Suprapubic skin (tissue), 4 donors: Measurements from ENCODE around the gene C16orf89. TPM values are rescaled to one million over a fixed set of nuclear protein-coding genes. Genes with fewer than 3 reads are reported as not detected.

Source experiments
- DNase-seq, 2 donors: peaks; one replicate each; pipeline ENCODE4 v3.0.0-alpha.2; 2019; ENCODE audit warnings: low spot score in 2 of 2
- H3K27ac ChIP-seq: fragments of 200-600 bp; sonication (generic); one replicate; pipeline ENCODE4 v1.5.1; 2019
- H3K27me3 ChIP-seq: fragments of 200-600 bp; sonication (generic); one replicate; pipeline ENCODE4 v1.5.1; 2019
- H3K36me3 ChIP-seq: fragments of 200-600 bp; sonication (generic); one replicate; pipeline ENCODE4 v1.5.1; 2019
- H3K4me1 ChIP-seq: fragments of 200-600 bp; sonication (generic); one replicate; pipeline ENCODE4 v1.5.1; 2019
- H3K4me3 ChIP-seq: fragments of 200-600 bp; sonication (generic); one replicate; pipeline ENCODE4 v1.5.1; 2019; ENCODE audit warnings: mild to moderate bottlenecking
- H3K9me3 ChIP-seq: fragments of 200-600 bp; sonication (generic); one replicate; pipeline ENCODE4 v1.5.1; 2019
- CTCF ChIP-seq, 2 donors: fragments of 200-600 bp in 1 of 2; fragments of 450-650 bp in 1 of 2; sonication (generic) in 1 of 2; IDR thresholded peaks; one replicate each; pipeline ENCODE4 v1.5.1; 2016 to 2019; ENCODE audit warnings: antibody characterized with exemption in 2 of 2, mild to moderate bottlenecking in 1 of 2, moderate library complexity in 1 of 2
- EP300 ChIP-seq: sonication (generic); formaldehyde crosslinking; IDR thresholded peaks from one replicate; pipeline ENCODE4 v1.6.1; 2017; ENCODE audit warnings: antibody characterized with exemption
- POLR2A ChIP-seq, 2 donors: fragments of 450-650 bp; IDR thresholded peaks; one replicate each; pipeline ENCODE4 v1.6.1; 2017; ENCODE audit warnings: antibody characterized with exemption in 2 of 2, mild to moderate bottlenecking in 2 of 2, moderate library complexity in 2 of 2
- POLR2AphosphoS5 ChIP-seq, 3 donors: sonication (generic); formaldehyde crosslinking; IDR thresholded peaks; one replicate each; pipeline ENCODE4 v1.6.1; 2017; ENCODE audit warnings: antibody characterized with exemption in 3 of 3
- WGBS: methylation state at CpG from one replicate; pipeline ENCODE4 v1.1.5; 2018; 5-methylcytosine and 5-hydroxymethylcytosine counted together
- total RNA-seq, 4 donors: library from RNA; depleted of rRNA; stranded (reverse); fragments of >200 nt; gene quantifications; one replicate each; pipeline ENCODE4 v1.1.0, GENCODE V29; 2016

Gene C16orf89
- total RNA-seq, 4 donors from 2014 or later = 1.6 TPM; not detected in 3

DNA sequence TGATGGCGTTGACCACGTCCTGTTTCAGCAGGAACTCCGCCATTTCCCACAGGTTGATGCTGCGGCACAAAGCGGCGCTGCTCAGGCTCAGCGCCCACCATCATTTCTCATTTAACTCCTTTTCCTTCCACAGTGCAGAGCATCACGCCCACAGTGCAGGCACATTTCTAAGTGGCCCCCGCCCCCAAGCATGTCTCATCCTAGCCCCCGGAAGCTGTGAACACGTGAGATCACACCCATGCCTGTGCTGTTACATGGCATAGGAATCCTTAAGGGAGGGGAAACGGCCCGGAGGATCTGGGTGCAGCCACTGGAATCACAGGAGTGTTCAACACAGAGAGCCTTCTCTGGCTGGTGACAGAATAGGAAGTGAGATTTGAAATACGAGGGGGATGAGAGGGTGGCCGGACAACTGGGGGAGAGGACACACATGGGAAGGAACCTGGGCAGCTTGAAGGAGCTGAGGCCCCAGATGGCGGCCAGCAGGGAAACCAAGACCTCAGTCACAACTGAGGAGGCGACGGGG, 36.7 kb downstream of the C16orf89 start:
- DNase-seq = no peak
- Histone ChIP-seq H3K27me3 (no peaks in the 10 kb centered on the region), H3K9me3 (no peaks in the 10 kb centered on the region), H3K4me3 (no peak overlapping the region), H3K4me1 (peaks cover 12% of the 10 kb centered on the region), H3K27ac (no peak overlapping the region), H3K36me3 (peaks cover 45% of the 10 kb centered on the region)
- 89% methylated on average over 18 of the region's 18 CpGs for WGBS
- TF ChIP-seq EP300 = no peak
- TF ChIP-seq POLR2AphosphoS5 (IDR thresholded peaks at IDR 0.05) = no peak
- no peak for TF ChIP-seq POLR2A (IDR thresholded peaks at IDR 0.05)
- TF ChIP-seq CTCF (IDR thresholded peaks at IDR 0.05) = no peak

DNA sequence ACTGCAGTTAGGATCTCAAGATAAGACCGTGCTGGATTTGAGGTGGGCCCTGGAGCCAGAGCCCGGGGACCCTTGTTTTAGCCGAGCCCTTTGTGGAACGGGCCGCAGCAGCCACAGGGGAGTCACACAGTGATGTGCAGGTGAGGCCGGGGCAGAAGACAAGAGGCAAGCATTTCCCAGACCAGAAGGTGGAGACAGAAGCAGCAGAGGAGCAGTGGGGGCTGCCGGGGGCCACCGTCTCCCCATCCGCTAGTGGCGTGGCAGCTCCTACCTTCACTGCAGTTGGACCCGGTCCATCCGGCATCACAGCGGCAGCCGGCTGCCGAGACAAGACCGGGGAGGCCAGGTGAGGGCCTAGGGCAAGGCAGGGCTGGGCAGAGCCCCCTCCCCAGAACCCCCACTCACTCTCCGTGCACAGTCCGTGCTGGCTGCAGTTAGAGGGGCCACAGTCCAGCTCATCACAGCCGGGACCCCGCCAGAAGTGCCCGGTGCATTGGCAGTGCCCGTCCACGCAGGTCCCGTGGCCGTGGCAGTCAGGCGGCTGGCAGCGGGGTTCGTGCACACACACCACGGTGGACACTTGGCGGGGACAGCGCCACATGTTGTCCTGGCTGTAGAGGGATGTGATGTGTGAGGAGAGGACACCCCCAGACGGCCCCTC, 38.1 kb downstream of the C16orf89 start:
- WGBS = 93% methylated on average over 15 of the region's 32 CpGs
- no peaks in the 10 kb centered on the region for H3K27me3 ChIP-seq
- no peaks in the 10 kb centered on the region for H3K9me3 ChIP-seq
- peaks cover 4% of the 10 kb centered on the region for H3K4me1 ChIP-seq
- H3K27ac ChIP-seq = no peak overlapping the region
- TF ChIP-seq CTCF (IDR thresholded peaks at IDR 0.05) (no peak), EP300 (no peak), POLR2A (IDR thresholded peaks at IDR 0.05) (no peak), POLR2AphosphoS5 (IDR thresholded peaks at IDR 0.05) (no peak)
- no peak for DNase-seq
- no peak overlapping the region for H3K4me3 ChIP-seq
- H3K36me3 ChIP-seq = peaks cover 45% of the 10 kb centered on the region

DNA sequence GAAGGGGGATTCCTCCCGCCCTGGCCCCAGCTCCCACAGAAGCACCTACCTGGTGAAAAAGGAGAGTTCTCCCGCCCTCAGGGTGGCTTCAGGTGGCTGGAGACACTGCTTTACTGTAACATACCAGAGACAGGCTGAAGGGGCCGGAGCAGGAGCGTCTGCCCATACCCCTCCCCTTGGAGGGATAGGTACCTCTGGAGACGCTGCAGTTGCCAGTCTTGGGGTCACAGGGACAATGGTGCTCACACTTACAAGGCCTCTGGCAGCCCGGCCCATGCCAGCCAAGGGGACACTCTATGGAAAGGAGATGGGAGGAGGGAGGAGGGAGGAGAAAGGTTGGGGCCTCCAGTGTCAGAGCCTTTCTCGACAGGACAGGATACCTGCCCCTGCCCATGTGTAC, 38.7 kb downstream of the C16orf89 start:
- Histone ChIP-seq H3K36me3 (peaks cover 45% of the 10 kb centered on the region), H3K9me3 (no peaks in the 10 kb centered on the region), H3K4me1 (no peaks in the 10 kb centered on the region), H3K4me3 (no peak overlapping the region), H3K27me3 (no peaks in the 10 kb centered on the region), H3K27ac (no peak overlapping the region)
- no peak for DNase-seq
- TF ChIP-seq CTCF (IDR thresholded peaks at IDR 0.05) = no peak
- no peak for TF ChIP-seq POLR2AphosphoS5 (IDR thresholded peaks at IDR 0.05)
- no peak for TF ChIP-seq EP300
- TF ChIP-seq POLR2A (IDR thresholded peaks at IDR 0.05) = no peak
- 97% methylated on average over 6 of the region's 7 CpGs for WGBS

DNA sequence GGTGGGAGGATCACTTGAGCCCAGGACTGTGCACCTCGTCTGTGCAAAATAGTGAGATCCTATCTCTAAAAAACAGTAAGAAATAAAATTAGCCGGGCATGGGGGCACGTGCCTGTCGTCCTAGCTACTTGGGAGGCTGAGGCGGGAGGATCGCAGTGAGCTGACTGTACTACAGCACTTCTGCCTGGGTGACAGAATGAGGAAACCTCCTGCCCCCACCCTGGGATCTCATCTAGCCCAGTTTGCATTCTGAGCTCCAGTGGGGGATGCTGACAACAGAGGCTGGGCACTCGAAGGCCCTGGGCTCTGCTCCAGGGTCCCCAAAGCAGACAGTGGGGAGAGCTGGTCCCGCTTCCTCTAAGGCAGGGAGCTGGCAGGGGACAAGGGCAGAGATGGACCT, 39.1 kb downstream of the C16orf89 start:
- Histone ChIP-seq H3K27ac (no peak overlapping the region), H3K4me3 (no peak overlapping the region), H3K27me3 (no peaks in the 10 kb centered on the region), H3K36me3 (peaks cover 45% of the 10 kb centered on the region), H3K4me1 (no peaks in the 10 kb centered on the region), H3K9me3 (no peaks in the 10 kb centered on the region)
- 90% methylated on average over 8 of the region's 8 CpGs for WGBS
- no peak for DNase-seq
- TF ChIP-seq CTCF (IDR thresholded peaks at IDR 0.05) (no peak), EP300 (no peak), POLR2A (IDR thresholded peaks at IDR 0.05) (no peak), POLR2AphosphoS5 (IDR thresholded peaks at IDR 0.05) (no peak)

- Histone ChIP-seq H3K36me3 (peaks cover 41% of the 10 kb centered on the region), H3K9me3 (no peaks in the 10 kb centered on the region), H3K27me3 (no peaks in the 10 kb centered on the region), H3K4me3 (no peak overlapping the region), H3K27ac (no peak overlapping the region), H3K4me1 (no peaks in the 10 kb centered on the region)
- TF ChIP-seq POLR2AphosphoS5 (IDR thresholded peaks at IDR 0.05) (no peak), EP300 (no peak), POLR2A (IDR thresholded peaks at IDR 0.05) (no peak), CTCF (IDR thresholded peaks at IDR 0.05) (no peak)
- 56% methylated on average over 3 of the region's 17 CpGs for WGBS
- no peak for DNase-seq
Observed at GRCh38 chr16:5025171-5025632, 40.6 kb downstream of the C16orf89 start.
